Activated naive CD4-positive, alpha-beta T cell treated with anti-CD3 and anti-CD28 coated beads for 36 hours (primary cell): ENCODE data around the gene RHBDL1. TPM values are rescaled to one million over a fixed set of nuclear protein-coding genes. Genes with fewer than 3 reads are reported as not detected.
"Not testable (repeated sequence)": the region's sequence is repeated elsewhere in the genome, so short reads cannot be mapped to it uniquely, and the experiment has no call there.

Source experiments
- CTCF ChIA-PET: fragments of 350-600 bp; sonication (Branson Sonifier 250); formaldehyde crosslinking; loops from one replicate; lab custom pipeline; 2021; ENCODE audit warnings: antibody characterized with exemption; lab: Charles Lee
- DNase-seq: peaks from one replicate; pipeline ENCODE4 v3.0.0-alpha.2; 2020
- H3K27ac Mint-ChIP-seq: one replicate; pipeline ENCODE4 v1.8.0; 2021; ENCODE audit warnings: mild to moderate bottlenecking, mixed read lengths
- H3K27me3 Mint-ChIP-seq: one replicate; pipeline ENCODE4 v1.8.0; 2021; ENCODE audit warnings: low read depth, mixed read lengths
- H3K36me3 Mint-ChIP-seq: one replicate; pipeline ENCODE4 v1.8.0; 2021; ENCODE audit warnings: low read depth, mixed read lengths
- H3K4me1 Mint-ChIP-seq: one replicate; pipeline ENCODE4 v1.8.0; 2021; ENCODE audit warnings: low read depth, mixed read lengths
- H3K4me3 Mint-ChIP-seq: one replicate; pipeline ENCODE4 v1.8.0; 2021; ENCODE audit warnings: mild to moderate bottlenecking, moderate library complexity, mixed read lengths
- H3K9me3 Mint-ChIP-seq: one replicate; pipeline ENCODE4 v1.8.0; 2021; ENCODE audit warnings: mixed read lengths
- intact Hi-C: fragments of 100-400 bp; cut with micrococcal nuclease; formaldehyde crosslinking; loops from one replicate; pipeline ENCODE4 v1.15.1; 2023
- total RNA-seq, 2 experiments: library from RNA; stranded (reverse); gene quantifications; one replicate each; pipeline ENCODE4 v1.2.3, GENCODE V29; 2021

RHBDL1 gene
- total RNA-seq, 2 experiments from 2014 or later, result 0.60 to 0.94 TPM

DNA sequence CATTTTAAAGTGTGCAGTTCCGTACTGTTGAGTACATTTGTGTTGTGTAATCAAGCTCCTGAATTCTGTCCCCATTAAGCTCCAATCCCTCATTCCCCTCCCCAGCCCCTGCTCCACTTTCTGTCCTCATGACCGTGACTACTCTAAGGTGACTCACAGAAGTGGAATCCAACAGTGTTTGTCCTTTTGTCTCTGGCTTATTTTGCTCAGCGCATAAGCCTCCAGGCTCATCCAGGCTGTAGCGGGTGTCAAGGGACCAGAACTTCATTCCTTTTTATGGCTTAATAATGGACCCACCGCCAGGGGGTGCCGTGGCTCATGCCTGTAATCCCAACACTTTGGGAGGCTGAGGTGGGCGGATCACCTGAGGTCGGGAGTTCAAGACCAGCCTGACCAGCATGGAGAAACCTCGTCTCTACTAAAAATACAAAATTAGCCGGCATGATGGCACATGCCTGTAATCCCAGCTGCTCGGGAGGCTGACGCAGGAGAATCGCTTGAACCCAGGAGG is 37.3 kb downstream of the RHBDL1 start:
- intact Hi-C loops, result loop anchor here (5.0 kb wide), 1 partner anchor 345 kb away; no protein-coding TSS in a partner anchor
- not testable (repeated sequence) for H3K36me3 Mint-ChIP-seq, H3K4me1 Mint-ChIP-seq, H3K27ac Mint-ChIP-seq, H3K4me3 Mint-ChIP-seq, H3K9me3 Mint-ChIP-seq
- peaks cover 37% of the 10 kb centered on the region for H3K27me3 Mint-ChIP-seq
- peak; percentile 77 for DNase-seq
- CTCF ChIA-PET, result interaction anchor here (0.5 to 2.8 kb wide), 18 partner anchors 9 to 581 kb away, joined by 3 to 55 read pairs (median 4); partner anchors contain the start of genes ANTKMT, CCDC78, CHTF18 and RPUSD1

DNA sequence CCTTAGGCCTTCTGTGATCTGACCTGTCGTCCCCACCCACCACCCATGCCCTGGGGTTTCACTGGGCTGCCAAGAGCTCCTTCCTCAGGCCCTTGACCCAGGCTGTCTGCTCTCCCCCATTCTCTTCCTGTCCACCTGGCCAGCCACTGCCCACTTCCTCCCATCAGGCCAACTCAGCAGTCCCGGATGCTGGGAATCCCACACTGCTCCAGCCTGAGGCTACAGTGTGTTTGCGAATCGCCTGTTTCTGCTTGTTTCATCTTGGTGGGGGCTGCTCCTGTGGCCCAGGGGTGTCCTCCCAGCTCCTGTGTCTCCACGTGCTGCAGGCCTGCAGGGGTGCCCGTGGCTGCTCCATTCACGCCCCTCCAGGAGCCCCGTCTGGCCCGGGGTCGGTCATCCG is 38.6 kb downstream of the RHBDL1 start:
- CTCF ChIA-PET, result interaction anchor here (0.6 to 2.8 kb wide), 3 partner anchors 38 to 76 kb away, joined by 3 to 55 read pairs (median 4); partner anchors contain the start of genes CHTF18 and RPUSD1
- DNase-seq, result no peak
- Mint-ChIP-seq H3K4me3 (no peak overlapping the region), H3K27ac (no peak overlapping the region), H3K9me3 (no peaks in the 10 kb centered on the region), H3K27me3 (peaks cover 27% of the 10 kb centered on the region), H3K36me3 (no peaks in the 10 kb centered on the region), H3K4me1 (peaks cover 4% of the 10 kb centered on the region)
- intact Hi-C loops, result loop anchor here (5.0 kb wide), 1 partner anchor 343 kb away; no protein-coding TSS in a partner anchor

DNA sequence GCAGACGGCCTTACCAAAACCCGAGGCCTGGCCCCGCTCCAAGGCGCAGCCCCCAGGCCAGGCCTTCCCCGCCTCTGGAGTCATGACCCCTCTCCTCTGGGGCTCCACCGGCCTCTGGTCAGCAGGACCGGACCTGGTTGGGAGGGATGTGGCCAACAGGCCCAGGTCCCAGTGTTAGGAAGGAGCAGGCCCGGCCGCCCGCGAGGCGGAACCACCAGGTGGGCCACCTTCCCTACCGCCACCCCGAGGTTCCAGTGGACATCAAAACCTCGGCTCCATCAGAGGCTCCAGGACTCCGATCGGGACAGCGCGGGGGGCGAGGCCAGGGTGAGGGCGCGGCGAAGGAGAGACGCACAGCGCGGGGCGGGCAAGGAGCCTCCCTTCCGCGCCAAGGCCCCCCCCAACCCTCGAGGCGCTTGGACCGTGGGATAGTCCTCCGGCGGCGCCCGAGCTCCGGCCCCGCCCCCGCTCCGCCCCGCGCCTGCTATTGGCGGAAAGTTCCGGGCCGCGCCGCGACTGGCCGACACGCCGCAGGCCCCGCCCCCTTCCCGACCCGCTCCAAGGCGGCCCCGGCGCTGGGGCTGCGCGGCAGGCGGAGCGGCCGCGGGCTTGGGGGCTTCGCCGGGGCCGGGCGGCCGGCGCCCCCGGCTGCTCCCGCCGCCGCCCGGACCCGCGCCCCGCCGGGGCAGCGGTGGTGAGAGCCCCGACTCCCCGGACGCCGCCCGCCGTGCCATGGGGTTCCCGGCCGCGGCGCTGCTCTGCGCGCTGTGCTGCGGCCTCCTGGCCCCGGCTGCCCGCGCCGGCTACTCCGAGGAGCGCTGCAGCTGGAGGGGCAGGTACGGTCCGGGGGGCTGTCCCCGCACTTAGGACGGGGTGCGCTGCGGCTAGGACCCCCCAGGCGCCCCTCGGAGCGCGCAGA is 39.3 kb downstream of the RHBDL1 start, which contains the start of gene METRN:
Gene METRN (plus strand): TSS at position 561 of the 919 bp plus-strand sequence. CDS start 172 bp downstream, at position 733.
- intact Hi-C loops, result loop anchor here (5.0 kb wide), 1 partner anchor 342 kb away; no protein-coding TSS in a partner anchor
- H3K4me3 Mint-ChIP-seq, result peak within 1 kb of the TSS; percentile 53

DNA sequence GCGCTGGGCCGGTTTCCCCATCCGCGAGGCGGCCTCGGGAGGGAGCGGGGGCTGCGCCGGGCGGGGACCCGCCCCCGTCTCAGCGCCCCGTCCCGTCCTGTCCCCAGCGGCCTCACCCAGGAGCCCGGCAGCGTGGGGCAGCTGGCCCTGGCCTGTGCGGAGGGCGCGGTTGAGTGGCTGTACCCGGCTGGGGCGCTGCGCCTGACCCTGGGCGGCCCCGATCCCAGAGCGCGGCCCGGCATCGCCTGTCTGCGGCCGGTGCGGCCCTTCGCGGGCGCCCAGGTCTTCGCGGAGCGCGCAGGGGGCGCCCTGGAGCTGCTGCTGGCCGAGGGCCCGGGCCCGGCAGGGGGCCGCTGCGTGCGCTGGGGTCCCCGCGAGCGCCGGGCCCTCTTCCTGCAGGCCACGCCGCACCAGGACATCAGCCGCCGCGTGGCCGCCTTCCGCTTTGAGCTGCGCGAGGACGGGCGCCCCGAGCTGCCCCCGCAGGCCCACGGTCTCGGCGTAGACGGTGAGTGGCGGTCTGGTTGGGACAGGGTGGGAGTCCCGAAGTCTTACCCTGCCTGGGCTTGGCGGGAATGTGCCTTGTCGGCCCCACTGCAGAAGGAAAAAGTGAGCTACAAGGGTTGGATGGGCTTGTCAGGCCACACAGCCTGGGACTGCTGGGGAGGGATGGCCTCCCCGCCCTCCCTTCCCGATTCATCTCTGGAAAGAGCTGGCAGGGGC is 40.2 kb downstream of the RHBDL1 start:
- Mint-ChIP-seq H3K27ac (no peak overlapping the region), H3K4me1 (peaks cover 16% of the 10 kb centered on the region), H3K36me3 (no peaks in the 10 kb centered on the region), H3K4me3 (peak overlapping the region; percentile 53), H3K27me3 (peaks cover 19% of the 10 kb centered on the region), H3K9me3 (no peaks in the 10 kb centered on the region)
- CTCF ChIA-PET, result interaction anchor here (1.2 to 1.7 kb wide), 5 partner anchors 10 to 69 kb away, joined by 3 to 7 read pairs (median 3); partner anchors contain the start of gene CCDC78
- intact Hi-C loops, result no loop called here
- no peak for DNase-seq

More for the DNA sequence above, 39.3 kb downstream of the RHBDL1 start, which contains the start of gene METRN:
- peaks cover 10% of the 10 kb centered on the region for H3K4me1 Mint-ChIP-seq
- H3K27ac Mint-ChIP-seq, result no peak within 1 kb of the TSS
- CTCF ChIA-PET, result interaction anchor here (1.2 to 1.7 kb wide), 3 partner anchors 19 to 70 kb away, joined by 3 to 7 read pairs (median 4); no protein-coding TSS in a partner anchor
- peak; percentile 87 for DNase-seq
- no peaks in the 10 kb centered on the region for H3K9me3 Mint-ChIP-seq
- H3K27me3 Mint-ChIP-seq, result peaks cover 22% of the 10 kb centered on the region
- no peaks in the 10 kb centered on the region for H3K36me3 Mint-ChIP-seq

DNA sequence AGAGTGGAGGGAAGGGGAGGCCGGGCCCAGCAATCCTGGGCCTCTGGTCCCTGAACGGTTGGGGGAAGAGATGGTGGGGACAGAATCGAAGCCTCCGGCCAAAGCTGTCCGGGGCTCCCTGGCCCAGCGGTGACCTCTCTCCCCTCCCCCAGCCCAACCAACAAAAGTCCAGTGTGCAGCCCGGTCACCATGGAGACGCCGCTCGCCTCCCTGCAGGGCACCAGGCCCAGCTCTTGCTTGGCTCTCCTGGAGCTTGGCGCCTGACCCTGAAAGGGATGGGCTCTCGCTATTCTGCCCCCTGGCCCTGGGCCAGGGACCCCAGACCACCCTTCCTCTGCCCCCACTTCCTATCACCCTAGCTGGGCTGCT is 40.7 kb downstream of the RHBDL1 start:
- peaks cover 17% of the 10 kb centered on the region for H3K27me3 Mint-ChIP-seq
- peaks cover 16% of the 10 kb centered on the region for H3K4me1 Mint-ChIP-seq
- H3K27ac Mint-ChIP-seq, result no peak overlapping the region
- no peaks in the 10 kb centered on the region for H3K36me3 Mint-ChIP-seq
- CTCF ChIA-PET, result interaction anchor here (1.2 to 1.7 kb wide), 5 partner anchors 10 to 68 kb away, joined by 3 to 7 read pairs (median 3); partner anchors contain the start of gene CCDC78
- no peaks in the 10 kb centered on the region for H3K9me3 Mint-ChIP-seq
- peak overlapping the region; percentile 53 for H3K4me3 Mint-ChIP-seq
- DNase-seq, result no peak
- intact Hi-C loops, result no loop called here

DNA sequence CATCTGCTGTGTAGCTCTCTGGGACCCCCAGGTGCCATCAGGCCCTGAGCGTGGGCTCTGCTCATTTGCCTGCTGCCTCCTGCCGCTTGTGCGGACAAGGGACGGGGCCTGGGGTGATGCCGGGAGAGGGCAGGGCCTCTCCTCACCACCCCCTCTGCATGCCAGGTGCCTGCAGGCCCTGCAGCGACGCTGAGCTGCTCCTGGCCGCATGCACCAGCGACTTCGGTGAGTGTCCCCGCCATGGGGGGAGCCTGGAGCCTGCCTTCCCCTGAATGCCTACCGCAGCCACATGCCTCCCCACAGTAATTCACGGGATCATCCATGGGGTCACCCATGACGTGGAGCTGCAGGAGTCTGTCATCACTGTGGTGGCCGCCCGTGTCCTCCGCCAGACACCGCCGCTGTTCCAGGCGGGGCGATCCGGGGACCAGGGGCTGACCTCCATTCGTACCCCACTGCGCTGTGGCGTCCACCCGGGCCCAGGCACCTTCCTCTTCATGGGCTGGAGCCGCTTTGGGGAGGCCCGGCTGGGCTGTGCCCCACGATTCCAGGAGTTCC is 41.4 kb downstream of the RHBDL1 start:
- peaks cover 16% of the 10 kb centered on the region for H3K4me1 Mint-ChIP-seq
- CTCF ChIA-PET, result interaction anchor here (1.4 to 1.7 kb wide), 3 partner anchors 9 to 68 kb away, joined by 3 to 7 read pairs (median 3); partner anchors contain the start of gene CCDC78
- H3K4me3 Mint-ChIP-seq, result no peak overlapping the region
- no peak for DNase-seq
- H3K36me3 Mint-ChIP-seq, result no peaks in the 10 kb centered on the region
- peaks cover 13% of the 10 kb centered on the region for H3K27me3 Mint-ChIP-seq
- H3K9me3 Mint-ChIP-seq, result no peaks in the 10 kb centered on the region
- intact Hi-C loops, result no loop called here
- H3K27ac Mint-ChIP-seq, result no peak overlapping the region

DNA sequence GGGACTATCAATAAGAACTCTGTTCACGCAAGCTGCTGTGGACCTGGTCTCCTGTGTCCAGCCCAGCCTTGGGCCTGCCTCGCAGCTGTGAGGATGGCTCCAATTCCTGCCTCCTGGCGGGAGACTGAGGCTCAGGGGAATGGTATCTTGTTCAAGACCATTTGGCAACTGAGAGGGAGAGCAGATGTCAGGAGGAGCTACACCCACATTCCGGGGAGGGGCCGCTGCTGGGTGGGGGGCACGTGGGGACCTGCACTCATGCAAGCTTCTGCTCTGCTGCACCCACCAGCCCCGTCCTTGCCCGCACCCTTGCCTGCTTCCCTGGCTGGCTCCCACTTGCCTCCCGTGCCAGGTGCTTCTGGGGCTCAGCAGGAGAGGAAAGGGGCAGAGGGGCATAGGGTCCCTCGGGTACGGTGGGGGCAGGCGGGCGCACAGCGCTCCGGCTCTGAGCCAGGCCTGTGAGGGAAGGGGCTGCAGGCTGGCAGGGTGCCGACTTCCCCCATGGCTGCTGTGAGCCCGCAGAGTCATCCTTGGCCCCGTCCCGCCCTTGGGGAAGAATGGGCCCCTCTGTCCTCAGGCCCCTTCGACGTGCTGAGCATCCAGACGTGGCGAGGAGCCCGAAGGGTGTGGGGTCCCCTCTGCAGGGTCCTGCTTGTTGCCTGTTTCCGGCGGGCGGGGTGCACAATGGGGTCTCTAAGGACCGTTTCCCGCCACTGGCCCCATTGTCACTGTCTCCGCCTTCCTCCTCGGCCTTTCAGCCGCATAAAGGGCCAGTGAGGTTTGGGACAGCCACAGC is 42.2 kb downstream of the RHBDL1 start:
- CTCF ChIA-PET, result no interaction called here
- intact Hi-C loops, result no loop called here
- no peak for DNase-seq
- Mint-ChIP-seq H3K27me3 (peaks cover 12% of the 10 kb centered on the region), H3K9me3 (no peaks in the 10 kb centered on the region), H3K4me1 (peaks cover 16% of the 10 kb centered on the region), H3K36me3 (no peaks in the 10 kb centered on the region), H3K4me3 (no peak overlapping the region), H3K27ac (no peak overlapping the region)

DNA sequence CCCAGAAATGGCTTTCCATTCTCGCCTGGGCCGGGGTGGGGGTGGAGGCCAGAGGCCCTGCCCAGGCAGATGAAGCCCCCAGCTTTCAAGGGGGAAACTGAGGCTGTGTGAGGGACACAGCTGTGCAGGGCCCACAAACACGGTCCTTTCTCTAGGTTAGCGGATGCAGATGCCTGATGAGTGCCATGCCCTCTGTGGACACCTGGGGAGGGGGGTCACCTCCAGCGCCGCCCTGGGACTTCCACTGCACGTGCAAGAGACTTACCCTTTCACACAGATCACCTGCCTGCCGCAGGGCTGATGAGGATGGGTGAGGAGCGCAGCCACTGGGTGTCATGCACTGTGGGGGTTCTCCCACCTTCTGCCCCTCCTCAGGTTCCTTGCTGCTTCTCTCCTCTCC is 42.9 kb downstream of the RHBDL1 start:
- CTCF ChIA-PET, result no interaction called here
- Mint-ChIP-seq H3K9me3 (no peaks in the 10 kb centered on the region), H3K27me3 (peaks cover 8% of the 10 kb centered on the region), H3K4me1 (peaks cover 16% of the 10 kb centered on the region), H3K27ac (no peak overlapping the region), H3K4me3 (no peak overlapping the region), H3K36me3 (no peaks in the 10 kb centered on the region)
- DNase-seq, result no peak
- intact Hi-C loops, result no loop called here

DNA sequence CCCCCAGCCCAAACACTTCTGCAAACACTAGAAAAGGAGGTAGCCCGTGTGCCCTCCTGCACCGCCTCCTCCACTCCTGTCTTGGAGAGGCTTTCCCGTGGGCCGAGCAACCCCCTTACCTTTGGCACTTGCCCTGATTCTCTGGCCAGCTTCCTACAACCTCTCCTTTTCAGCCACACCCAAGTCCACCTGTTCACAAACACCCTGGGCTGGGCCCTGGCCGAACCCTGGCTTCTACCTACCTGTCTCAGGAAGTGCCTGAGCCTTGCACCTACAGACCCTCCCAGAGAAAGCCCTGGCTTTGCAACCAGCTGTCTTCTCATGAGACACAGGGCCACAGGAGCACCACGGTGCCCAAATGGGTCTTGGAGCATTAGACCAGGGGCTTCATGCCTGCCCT is 43.5 kb downstream of the RHBDL1 start:
- CTCF ChIA-PET, result no interaction called here
- Mint-ChIP-seq H3K4me1 (peaks cover 17% of the 10 kb centered on the region), H3K27me3 (peaks cover 6% of the 10 kb centered on the region), H3K4me3 (peak overlapping the region; percentile 55), H3K9me3 (no peaks in the 10 kb centered on the region), H3K27ac (no peak overlapping the region), H3K36me3 (no peaks in the 10 kb centered on the region)
- no peak for DNase-seq
- intact Hi-C loops, result no loop called here

DNA sequence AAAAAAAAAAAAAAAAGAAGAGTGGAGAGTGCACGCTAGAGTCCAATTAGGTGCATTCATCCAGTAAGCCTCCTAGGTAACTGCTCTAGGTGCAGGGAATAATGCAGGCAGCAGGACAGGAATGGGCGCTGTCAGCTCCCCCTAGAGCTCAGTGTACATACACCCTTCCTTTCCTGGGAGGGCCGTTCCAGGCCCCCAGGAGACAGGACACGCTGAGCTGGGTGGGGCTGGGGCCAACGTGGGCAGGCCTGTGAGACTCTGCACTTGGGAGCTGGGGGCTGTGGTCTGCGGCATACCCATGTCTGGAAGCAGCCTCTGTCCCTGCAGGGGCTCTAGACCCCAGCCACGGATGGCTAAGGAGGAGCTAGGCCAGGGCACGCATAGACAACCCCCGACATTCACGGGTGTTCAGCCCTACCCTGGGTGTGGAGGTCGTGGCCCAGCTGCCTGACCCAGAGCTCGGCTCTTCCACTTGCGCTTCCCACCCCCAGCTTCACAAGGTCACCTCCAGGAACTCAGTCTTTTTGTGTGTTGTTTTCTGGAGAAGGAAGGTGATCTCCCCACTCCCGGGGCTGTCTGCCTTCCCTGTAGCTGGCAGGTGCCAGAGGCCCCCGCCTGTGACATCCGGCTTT is 44.5 kb downstream of the RHBDL1 start:
- H3K4me1 Mint-ChIP-seq, result peaks cover 17% of the 10 kb centered on the region
- no peaks in the 10 kb centered on the region for H3K9me3 Mint-ChIP-seq
- CTCF ChIA-PET, result interaction anchor here (0.7 to 3.7 kb wide), 7 partner anchors 8 to 86 kb away, joined by 3 to 25 read pairs (median 5); partner anchors contain the start of gene CIAO3

More for the DNA sequence above, 44.5 kb downstream of the RHBDL1 start:
- H3K27ac Mint-ChIP-seq, result peak overlapping the region; percentile 69
- intact Hi-C loops, result loop anchor here (2.0 to 5.0 kb wide), 2 partner anchors 21 to 38 kb away; partner anchors contain the start of genes CIAO3, JMJD8 and STUB1
- DNase-seq, result no peak
- H3K27me3 Mint-ChIP-seq, result peaks cover 2% of the 10 kb centered on the region
- no peaks in the 10 kb centered on the region for H3K36me3 Mint-ChIP-seq
- peak overlapping the region; percentile 82 for H3K4me3 Mint-ChIP-seq
